Ureter (tissue), 1 donor: ENCODE data around the gene CGB7. TPM values are rescaled to one million over a fixed set of nuclear protein-coding genes. Genes with fewer than 3 reads are reported as not detected.

Experiments
- DNase-seq: peaks from one replicate; pipeline ENCODE4 v3.0.0-alpha.2; 2020; ENCODE audit warnings: low spot score
- total RNA-seq: library from RNA; stranded (reverse); gene quantifications from one replicate; pipeline ENCODE4 v1.2.4, GENCODE V29; 2023
- donor health status: DM: yes; HTN: yes; CAD: no.

Gene CGB7
- total RNA-seq, 1 donor from 2014 or later, result 3.2 TPM

- no peak for DNase-seq
Measured at GRCh38 chr19:49016067-49016839, 41.3 kb downstream of the CGB7 start.

- no peak for DNase-seq
Measured at GRCh38 chr19:49014870-49015255, 42.7 kb downstream of the CGB7 start.

- no peak for DNase-seq
Measured at GRCh38 chr19:49014123-49014869, 43.3 kb downstream of the CGB7 start.

GRCh38 chr19:49011194-49011593, 46.4 kb downstream of the CGB7 start:
- no peak for DNase-seq

- DNase-seq, result no peak
Measured at GRCh38 chr19:49010453-49010852, 47.1 kb downstream of the CGB7 start.

GRCh38 chr19:49009828-49010227, 47.7 kb downstream of the CGB7 start:
- DNase-seq, result no peak

- no peak for DNase-seq
Measured at GRCh38 chr19:49006905-49007304, 50.6 kb downstream of the CGB7 start.

GRCh38 chr19:49004964-49005614, 52.5 kb downstream of the CGB7 start:
- DNase-seq, result no peak

Other genes starting within 250 kb of the CGB7 start
- 170 TPM for gene BCAT2, start 246.7 kb downstream of the CGB7 start, total RNA-seq
- 24.4 TPM for gene HSD17B14, start 221.3 kb downstream of the CGB7 start, total RNA-seq
- gene PLEKHA4, start 189.1 kb downstream of the CGB7 start, total RNA-seq, result 23.0 TPM
- gene PPP1R15A, start 185.3 kb downstream of the CGB7 start, total RNA-seq, result 56.2 TPM
- not detected for gene TULP2, start 159.0 kb downstream of the CGB7 start, total RNA-seq
- 232 TPM for gene NUCB1, start 157.4 kb downstream of the CGB7 start, total RNA-seq
- gene DHDH, start 124.0 kb downstream of the CGB7 start, total RNA-seq, result not detected
- 79.9 TPM for gene BAX, start 102.9 kb downstream of the CGB7 start, total RNA-seq
- 1,526 TPM for gene FTL, start 92.4 kb downstream of the CGB7 start, total RNA-seq
- gene GYS1, start 64.4 kb downstream of the CGB7 start, total RNA-seq, result 73.8 TPM
- gene RUVBL2, start 63.9 kb downstream of the CGB7 start, total RNA-seq, result 66.7 TPM
- not detected for gene LHB, start 40.7 kb downstream of the CGB7 start, total RNA-seq
- not detected for gene CGB3, start 33.4 kb downstream of the CGB7 start, total RNA-seq
- gene CGB2, start 25.9 kb downstream of the CGB7 start, total RNA-seq, result not detected
- gene CGB1, start 20.9 kb downstream of the CGB7 start, total RNA-seq, result not detected
- 1.1 TPM for gene CGB5, start 13.9 kb downstream of the CGB7 start, total RNA-seq
- gene CGB8, start 8.6 kb downstream of the CGB7 start, total RNA-seq, result not detected
- gene NTF4, start 7.1 kb upstream of the CGB7 start, total RNA-seq, result 20.6 TPM
- gene KCNA7, start 14.9 kb upstream of the CGB7 start, total RNA-seq, result not detected
- gene SNRNP70, start 27.7 kb upstream of the CGB7 start, total RNA-seq, result 256 TPM
- gene LIN7B, start 56.6 kb upstream of the CGB7 start, total RNA-seq, result 10.4 TPM
- gene C19orf73, start 61.4 kb upstream of the CGB7 start, total RNA-seq, result 2.4 TPM
- 9.0 TPM for gene PPFIA3, start 61.8 kb upstream of the CGB7 start, total RNA-seq
- 5.1 TPM for gene HRC, start 97.6 kb upstream of the CGB7 start, total RNA-seq
- 110 TPM for gene TRPM4, start 100.0 kb upstream of the CGB7 start, total RNA-seq